ENCODE data around the gene PRAC2. TPM values are rescaled to one million over a fixed set of nuclear protein-coding genes. Genes with fewer than 3 reads are reported as not detected.
A peak's percentile ranks its signal among the peaks of the same experiment; 100 is the strongest.

The PRAC2 gene
- total RNA-seq, 1 experiment from 2014 or later: not detected

DNA sequence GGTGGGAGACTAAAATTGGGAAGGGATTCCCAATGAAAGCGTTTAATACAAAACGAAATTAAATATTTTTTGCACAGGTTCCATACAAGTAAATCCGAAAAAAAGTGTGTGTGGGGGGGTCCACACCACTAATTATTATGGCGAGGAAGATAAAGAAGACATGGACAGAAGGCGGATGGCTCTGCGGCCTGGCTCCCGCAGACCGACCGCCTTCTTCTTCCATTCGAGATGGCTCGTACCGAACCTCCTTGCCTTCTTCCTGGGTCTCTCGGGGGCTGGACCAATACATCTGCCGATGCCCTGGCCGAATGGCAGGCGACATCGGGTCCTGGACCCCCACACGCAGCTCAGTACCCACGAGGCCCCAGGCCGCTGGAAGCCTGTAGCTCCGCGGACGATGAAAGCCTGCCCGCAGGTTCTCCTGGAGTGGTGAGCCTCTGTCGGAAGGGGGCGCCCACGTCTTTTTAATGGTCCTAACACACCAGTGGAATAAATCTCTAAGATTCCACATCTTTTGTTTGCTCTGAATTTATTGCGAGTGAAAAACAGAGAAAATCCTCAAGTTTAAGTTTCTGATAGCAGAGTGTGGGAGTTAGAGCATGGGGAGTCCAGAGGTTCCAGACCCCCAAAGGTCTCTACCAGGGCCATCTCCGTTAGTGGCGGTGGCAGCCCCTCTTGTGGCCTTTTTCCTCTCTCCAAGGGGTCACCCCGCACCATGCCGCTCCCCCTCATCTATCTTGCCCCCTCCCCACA, 1.4 kb downstream of the PRAC2 start:
- BruUV-seq (replicated peaks): no TSS peak
- H3K27me3 Mint-ChIP-seq (ENCODE audit: insufficient read depth, unreplicated experiment): peaks cover 56% of the 10 kb centered on the region
- POLR2A ChIA-PET: interaction anchor here (0.6 to 3.5 kb wide), 5 partner anchors 7 to 596 kb away, joined by 3 to 17 read pairs (median 3); no protein-coding TSS in a partner anchor

DNA sequence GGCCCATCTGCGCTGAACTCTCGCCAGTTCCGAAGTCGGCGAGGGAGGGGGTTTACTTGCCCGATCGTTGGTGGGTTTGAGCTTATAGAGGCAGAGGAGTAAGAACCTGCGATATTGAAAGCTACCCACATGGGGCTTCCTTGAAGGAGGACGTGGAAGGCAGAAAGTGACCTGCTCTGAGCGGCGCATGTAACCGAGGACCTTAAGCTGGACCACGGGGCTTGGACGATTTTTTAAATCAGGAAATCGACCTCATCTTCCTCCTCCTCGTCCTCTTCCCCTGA, 2.0 kb downstream of the PRAC2 start:
- Mint-ChIP-seq H3K9me3 (ENCODE audit: unreplicated experiment) (no peaks in the 10 kb centered on the region), H3K27me3 (ENCODE audit: insufficient read depth, unreplicated experiment) (peaks cover 61% of the 10 kb centered on the region), H3K36me3 (ENCODE audit: insufficient read depth, unreplicated experiment) (no peaks in the 10 kb centered on the region), H3K4me3 (ENCODE audit: unreplicated experiment) (peak overlapping the region; percentile 17), H3K4me1 (ENCODE audit: insufficient read depth, unreplicated experiment) (peaks cover 11% of the 10 kb centered on the region), H3K27ac (ENCODE audit: low read depth, unreplicated experiment) (no peak overlapping the region)
- no TSS peak for BruUV-seq (replicated peaks)
- CTCF ChIA-PET: interaction anchor here (0.6 to 5.0 kb wide), 27 partner anchors 9 to 1274 kb away, joined by 3 to 81 read pairs (median 4); no protein-coding TSS in a partner anchor
- intact Hi-C loops (cut with micrococcal nuclease): no loop called here
- no peak for DNase-seq (ENCODE audit: unreplicated experiment)
- POLR2A ChIA-PET: interaction anchor here (1.0 to 3.5 kb wide), 4 partner anchors 8 to 155 kb away, joined by 3 to 17 read pairs (median 4); no protein-coding TSS in a partner anchor
- no peak for TF ChIP-seq CTCF (IDR thresholded peaks at IDR 0.05; ENCODE audit: unreplicated experiment)

More for the DNA sequence above, 1.4 kb downstream of the PRAC2 start:
- peak; percentile 78 for DNase-seq (ENCODE audit: unreplicated experiment)
- Mint-ChIP-seq H3K36me3 (ENCODE audit: insufficient read depth, unreplicated experiment) (no peaks in the 10 kb centered on the region), H3K4me1 (ENCODE audit: insufficient read depth, unreplicated experiment) (peaks cover 11% of the 10 kb centered on the region), H3K27ac (ENCODE audit: low read depth, unreplicated experiment) (no peak overlapping the region), H3K9me3 (ENCODE audit: unreplicated experiment) (no peaks in the 10 kb centered on the region), H3K4me3 (ENCODE audit: unreplicated experiment) (peak overlapping the region; percentile 17)
- intact Hi-C loops (cut with micrococcal nuclease): loop anchor here (1.0 kb wide), 2 partner anchors 67 to 155 kb away; no protein-coding TSS in a partner anchor
- peak; percentile 74 for TF ChIP-seq CTCF (IDR thresholded peaks at IDR 0.05; ENCODE audit: unreplicated experiment)
- CTCF ChIA-PET: interaction anchor here (0.6 to 5.0 kb wide), 54 partner anchors 8 to 1274 kb away, joined by 3 to 81 read pairs (median 4); no protein-coding TSS in a partner anchor

DNA sequence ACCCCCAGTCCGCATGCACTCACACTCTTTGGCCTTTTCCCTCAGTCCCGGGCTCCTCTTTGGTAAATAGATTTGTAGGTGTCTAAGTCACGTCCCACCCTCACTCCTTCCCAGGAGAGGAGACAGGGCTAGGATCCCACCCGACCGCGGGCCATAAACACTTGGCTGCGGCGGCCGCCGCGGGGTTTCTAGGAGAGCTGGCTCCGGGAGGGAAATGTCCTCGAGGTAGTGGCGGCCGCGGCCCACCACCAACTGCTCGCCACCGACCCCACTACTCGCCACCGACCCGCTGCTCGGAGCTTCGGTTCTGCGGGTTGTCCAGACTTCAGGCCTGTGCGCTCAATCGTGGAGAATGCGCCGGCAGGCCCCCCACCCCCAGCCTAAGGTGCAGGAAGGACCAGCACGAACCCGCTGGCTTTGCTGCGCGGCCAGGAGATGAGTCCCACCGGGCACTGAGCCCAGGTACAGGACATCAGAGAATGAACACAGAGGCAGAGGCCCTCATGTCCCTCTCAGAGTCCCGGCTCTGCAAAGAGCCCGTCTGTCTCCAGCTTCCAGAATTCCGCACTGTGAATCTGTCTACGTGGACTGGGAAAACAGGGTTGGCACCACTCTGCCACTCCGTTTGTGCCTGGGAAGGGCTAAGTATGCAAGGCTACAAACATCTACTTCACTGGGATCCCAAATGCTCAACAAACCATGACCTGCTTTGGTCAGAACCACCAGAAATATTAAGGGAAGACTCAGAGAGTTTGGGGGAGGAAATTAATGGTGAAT, 2.5 kb downstream of the PRAC2 start:
- peak overlapping the region; percentile 17 for H3K4me3 Mint-ChIP-seq (ENCODE audit: unreplicated experiment)
- BruUV-seq (replicated peaks): no TSS peak
- POLR2A ChIA-PET: interaction anchor here (1.0 to 3.5 kb wide), 3 partner anchors 9 to 155 kb away, joined by 3 to 17 read pairs (median 6); no protein-coding TSS in a partner anchor
- no peak overlapping the region for H3K27ac Mint-ChIP-seq (ENCODE audit: low read depth, unreplicated experiment)
- H3K27me3 Mint-ChIP-seq (ENCODE audit: insufficient read depth, unreplicated experiment): peaks cover 66% of the 10 kb centered on the region
- intact Hi-C loops (cut with micrococcal nuclease): no loop called here
- CTCF ChIA-PET: interaction anchor here (0.6 to 5.0 kb wide), 29 partner anchors 8 to 335 kb away, joined by 3 to 81 read pairs (median 4); no protein-coding TSS in a partner anchor
- no peak for DNase-seq (ENCODE audit: unreplicated experiment)
- TF ChIP-seq CTCF (IDR thresholded peaks at IDR 0.05; ENCODE audit: unreplicated experiment): no peak
- no peaks in the 10 kb centered on the region for H3K36me3 Mint-ChIP-seq (ENCODE audit: insufficient read depth, unreplicated experiment)
- H3K9me3 Mint-ChIP-seq (ENCODE audit: unreplicated experiment): no peaks in the 10 kb centered on the region
- H3K4me1 Mint-ChIP-seq (ENCODE audit: insufficient read depth, unreplicated experiment): peaks cover 11% of the 10 kb centered on the region
